COLO829 (cell line): ENCODE data around the gene OR56A5.

Source experiments
- DNase-seq: peaks from one replicate; pipeline ENCODE4 v3.0.0; 2012; ENCODE audit warnings: low spot score

OR56A5 gene

GRCh38 chr11:5932671-5933070, 35.6 kb downstream of the OR56A5 start:
- no peak for DNase-seq

- no peak for DNase-seq
Observed at GRCh38 chr11:5931061-5931460, 37.2 kb downstream of the OR56A5 start.

DNA sequence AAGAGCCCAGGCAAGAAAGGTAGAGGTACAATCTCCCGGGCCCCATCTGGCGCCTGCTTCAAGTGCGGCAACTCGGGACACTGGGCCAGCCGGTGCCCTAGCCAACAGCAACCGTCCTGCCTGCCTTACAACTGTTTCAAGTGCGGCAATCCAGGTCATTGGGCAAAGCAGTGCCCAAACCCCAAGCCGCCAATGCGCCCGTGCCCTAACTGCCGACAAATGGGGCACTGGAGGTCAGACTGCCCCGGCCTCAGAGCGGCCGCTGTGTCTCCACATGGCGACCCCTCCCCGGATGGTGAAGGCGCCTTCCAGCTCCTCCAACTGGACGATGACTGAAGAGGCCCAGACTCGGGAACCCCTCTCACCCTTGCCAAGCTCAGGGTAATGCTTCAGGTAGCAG, 37.7 kb downstream of the OR56A5 start:
- DNase-seq = no peak

DNA sequence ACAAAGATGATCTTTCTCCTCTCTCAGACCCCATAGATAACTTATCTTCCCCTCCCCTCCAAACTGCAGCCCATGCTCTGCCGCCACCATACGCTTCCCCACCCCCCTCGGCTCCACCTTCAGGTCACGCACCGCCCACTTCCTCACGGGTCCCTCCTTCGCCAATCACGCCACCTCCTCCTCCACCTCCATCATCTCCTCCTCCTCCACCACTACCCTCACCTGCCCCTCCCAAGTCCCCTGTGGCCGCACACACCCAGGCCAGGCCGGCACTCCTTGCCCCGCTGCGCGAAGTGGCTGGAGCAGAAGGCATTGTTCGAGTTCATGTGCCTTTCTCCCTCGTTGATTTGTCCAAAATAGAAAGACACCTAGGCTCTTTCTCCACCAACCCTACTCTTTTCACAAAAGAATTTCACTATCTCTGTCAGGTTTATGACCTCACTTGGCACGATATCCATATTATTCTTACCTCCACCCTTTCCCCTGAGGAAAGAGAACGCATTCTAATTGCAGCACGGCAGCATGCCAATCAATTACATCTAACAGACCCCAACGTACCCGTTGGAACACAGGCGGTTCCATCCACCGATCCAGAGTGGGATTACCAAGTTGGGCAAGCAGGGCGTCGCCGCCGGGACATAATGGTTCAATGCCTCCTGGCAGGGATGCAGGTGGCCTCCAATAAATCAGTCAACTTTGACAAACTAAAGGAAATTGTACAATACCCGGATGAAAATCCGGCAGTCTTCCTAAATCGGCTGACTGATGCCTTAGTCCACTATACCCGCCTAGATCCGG, 38.5 kb downstream of the OR56A5 start:
- no peak for DNase-seq

DNA sequence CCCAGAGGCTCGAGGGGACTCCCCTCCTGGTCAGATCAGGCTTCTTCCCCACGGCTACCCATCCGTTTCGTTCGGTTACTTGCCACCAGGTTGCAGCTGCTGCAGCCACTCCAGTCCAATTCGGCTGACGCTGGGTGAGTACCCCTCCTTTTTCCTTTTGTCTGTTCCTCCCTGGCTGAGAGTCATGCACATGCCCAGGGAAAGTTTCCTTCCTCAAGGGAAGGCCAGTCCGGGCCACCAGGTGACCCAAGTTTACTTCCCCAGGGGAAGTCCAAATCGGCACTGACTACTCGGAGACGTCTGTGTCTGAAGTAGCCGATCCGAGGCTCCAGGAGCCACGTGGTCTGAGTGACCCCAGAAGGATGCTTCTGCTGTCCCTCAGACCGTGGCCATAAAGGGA, 39.5 kb downstream of the OR56A5 start:
- no peak for DNase-seq

- DNase-seq = no peak
Observed at GRCh38 chr11:5928271-5928670, 40.0 kb downstream of the OR56A5 start.

- DNase-seq = no peak
Observed at GRCh38 chr11:5923794-5924193, 44.5 kb downstream of the OR56A5 start.

DNA sequence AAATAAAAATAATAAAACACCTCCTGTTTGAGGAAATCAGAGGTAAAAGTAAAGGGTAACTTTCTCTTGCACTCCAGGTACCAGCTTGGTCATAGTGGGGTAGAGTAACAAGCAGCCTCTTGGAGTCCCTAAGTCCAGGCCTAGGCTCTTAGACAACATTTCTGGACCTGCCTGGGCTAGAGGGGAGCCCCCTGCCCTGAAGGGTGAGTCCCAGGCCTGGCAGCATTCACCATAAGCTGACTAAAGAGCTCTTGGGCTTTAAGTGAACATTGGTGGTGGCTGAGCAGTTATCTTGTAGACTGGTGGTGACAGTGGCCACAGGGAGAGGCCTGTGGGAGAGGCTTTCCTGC, 44.9 kb downstream of the OR56A5 start:
- no peak for DNase-seq

DNA sequence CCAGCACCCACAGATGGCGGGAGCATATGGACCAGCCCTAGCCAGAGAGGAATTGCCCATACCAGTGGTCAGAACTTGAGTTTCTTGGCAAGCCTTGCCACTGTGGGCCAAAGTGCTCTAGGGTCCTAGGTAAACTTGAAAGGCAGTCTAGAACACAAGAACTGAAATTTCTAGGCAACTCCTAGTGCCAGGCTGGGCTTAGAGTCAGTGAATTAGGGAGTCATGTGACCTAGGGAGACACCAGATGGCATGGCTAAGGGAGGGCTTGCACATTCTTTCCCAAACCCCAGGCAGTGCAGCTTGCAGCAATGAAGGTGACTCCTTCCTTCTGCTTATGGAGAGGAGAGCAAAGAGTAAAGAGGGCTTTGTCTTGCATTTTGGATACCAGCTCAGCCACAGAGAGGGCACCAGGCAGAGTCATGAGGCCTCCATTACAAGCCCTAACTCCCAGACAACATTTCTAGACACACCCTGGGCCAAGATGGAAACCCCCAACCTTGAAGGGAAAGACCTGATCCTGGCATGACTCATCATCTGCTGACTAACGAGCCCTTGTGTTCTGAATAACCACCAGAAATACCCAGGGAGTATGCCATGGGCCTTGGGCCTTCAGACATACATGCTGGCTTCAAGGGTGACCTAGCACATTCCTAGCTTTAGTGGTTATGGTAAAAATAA, 45.4 kb downstream of the OR56A5 start:
- DNase-seq = no peak
